GM18505 (cell line): ENCODE measurements around the gene POU2AF1.

Experiments
- ATAC-seq: cut with Tn5 transposase; IDR thresholded peaks from one replicate; pipeline ENCODE4 v1.9.1; 2021; ENCODE audit not compliant: unreplicated experiment
- POLR2A ChIP-seq: IDR thresholded peaks from 4 replicates; pipeline ENCODE4 v1.6.1; 2011; ENCODE audit warnings: borderline replicate concordance; ENCODE audit not compliant: insufficient read depth, insufficient read length; ENCODE audit errors: extremely low read depth

POU2AF1 gene

DNA sequence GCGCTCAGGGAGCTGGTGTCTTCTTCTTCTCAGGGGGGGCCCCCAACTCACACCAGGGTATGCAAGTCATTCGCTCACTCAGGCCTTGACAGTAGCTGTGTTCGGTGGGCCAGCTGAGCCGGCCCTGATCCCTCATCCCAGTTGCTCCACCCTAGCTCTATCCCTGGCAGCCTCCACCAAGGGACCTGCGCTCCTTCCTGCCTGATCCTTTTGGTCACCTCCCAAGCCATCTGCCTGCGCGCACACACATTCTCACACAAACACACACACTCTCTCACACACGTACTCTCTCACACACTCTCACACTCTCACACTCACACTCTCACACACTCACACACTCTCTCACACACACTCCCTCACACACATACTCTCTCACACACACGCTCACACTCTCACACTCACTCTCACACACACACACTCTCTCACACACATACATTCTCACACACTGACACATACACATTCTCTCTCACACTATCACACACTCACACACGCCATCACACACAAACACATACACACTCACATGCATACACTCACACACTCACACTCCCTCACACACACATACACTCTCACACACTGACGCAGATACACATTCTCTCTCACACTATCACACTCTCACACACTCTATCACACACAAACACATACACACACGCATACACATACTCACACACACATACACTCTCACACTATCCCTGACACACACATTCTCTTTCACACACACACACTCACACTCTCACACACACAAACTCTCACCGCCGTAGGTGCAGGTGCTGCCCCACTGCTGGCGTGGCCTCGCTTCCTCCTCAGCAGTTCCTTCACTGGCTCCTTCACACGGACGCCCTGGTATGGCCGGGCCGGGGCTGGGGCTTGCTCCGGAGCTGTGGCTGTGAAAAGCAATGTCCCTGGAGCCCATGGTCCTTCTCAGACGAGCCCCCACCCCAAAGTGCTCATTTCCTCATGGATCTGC, 20.8 kb downstream of the POU2AF1 start:
- TF ChIP-seq POLR2A, result peak; percentile 47
- no peak for ATAC-seq

DNA sequence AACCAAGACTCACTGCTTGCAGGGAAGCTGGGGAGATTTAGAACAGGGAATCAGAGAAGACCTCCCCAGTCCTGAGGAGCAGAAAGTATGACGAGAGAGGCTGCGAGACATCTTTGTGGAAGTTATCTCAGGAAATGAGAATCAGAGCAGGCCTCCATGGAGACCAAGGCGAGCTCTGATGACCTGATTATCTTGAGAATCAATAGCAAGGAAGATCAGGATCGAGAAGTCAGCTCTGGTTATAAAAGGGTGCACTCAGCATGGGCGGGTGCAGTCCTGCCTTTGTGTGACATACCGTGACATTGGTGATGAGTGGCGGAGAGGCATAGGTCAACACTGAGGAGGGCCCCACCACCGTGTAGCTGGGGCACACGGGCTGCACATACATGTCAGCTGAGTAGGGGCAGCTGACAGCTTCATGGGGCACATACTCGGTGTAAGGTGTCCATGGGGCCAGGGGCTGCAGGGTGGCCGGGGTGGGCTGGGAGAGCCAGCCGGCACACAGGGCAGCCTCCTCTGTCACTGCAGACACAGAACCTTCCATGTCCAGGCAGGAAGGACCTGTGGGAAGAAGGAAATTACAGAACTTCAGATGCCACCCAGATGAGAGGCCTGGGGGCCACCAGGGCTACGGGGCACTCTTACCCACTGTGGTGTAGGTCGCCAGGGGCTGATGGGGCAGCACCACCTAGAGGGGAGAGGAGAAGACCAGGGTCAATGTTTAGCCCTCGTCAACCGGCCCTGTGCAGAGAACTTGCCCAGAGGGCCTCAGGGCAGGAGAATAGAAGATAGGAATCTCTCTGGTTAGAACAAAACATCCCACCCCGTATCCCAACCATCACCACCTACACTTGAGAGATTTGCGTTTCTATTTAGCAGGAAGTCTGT, 21.7 kb downstream of the POU2AF1 start:
- TF ChIP-seq POLR2A, result no peak
- no peak for ATAC-seq

DNA sequence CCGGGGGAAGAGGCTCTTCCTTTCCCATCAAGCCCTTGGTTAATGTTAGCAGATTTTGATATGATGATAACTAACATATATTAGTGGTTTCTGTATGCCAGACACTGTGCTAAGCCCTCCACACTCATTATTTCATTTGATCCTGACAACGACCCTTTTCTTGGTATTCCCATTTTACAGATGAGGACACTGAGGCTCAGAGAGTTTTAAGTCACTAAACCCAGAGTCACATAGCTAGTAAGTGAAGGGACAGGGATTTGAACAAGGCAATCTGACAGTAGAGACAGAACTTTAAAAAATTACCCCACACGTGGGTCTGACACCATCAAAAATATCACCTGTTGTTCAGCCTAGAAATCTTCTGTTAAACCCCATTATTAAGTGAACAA, 22.4 kb downstream of the POU2AF1 start:
- ATAC-seq, result no peak
- TF ChIP-seq POLR2A, result no peak

DNA sequence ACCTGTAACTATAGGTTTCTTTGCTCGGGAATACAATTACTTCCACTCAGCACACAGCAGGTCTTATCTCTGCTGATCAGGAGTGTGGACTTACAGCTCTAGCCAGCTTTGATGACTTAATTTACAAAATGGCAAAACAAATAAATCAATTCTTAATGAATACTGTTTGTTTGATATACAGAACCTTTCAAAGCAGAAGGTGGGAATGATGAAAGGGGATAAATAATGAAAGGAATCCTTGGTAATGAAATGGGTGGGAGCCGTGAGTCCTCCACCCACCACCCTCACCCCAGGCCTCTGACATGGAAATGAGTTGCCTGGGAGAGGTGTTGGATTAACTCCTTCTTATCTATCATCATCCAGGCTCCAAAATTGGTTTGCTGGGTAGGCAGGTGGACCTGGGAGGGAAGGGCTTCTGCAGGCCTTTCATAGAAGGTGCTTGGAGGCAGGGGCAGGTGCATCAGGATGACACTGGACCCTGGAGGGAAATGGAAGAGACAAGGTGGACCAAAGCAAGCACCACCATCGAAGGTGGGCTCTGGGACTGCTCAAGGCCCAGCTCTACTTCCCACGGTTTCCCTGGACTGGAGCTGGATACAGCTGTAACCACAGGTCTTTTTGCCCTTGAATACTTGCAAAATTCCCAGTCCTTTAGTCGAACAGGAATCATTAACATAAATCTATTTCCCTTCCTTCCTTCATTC, 23.0 kb downstream of the POU2AF1 start:
- ATAC-seq, result no peak
- peak; percentile 26 for TF ChIP-seq POLR2A

DNA sequence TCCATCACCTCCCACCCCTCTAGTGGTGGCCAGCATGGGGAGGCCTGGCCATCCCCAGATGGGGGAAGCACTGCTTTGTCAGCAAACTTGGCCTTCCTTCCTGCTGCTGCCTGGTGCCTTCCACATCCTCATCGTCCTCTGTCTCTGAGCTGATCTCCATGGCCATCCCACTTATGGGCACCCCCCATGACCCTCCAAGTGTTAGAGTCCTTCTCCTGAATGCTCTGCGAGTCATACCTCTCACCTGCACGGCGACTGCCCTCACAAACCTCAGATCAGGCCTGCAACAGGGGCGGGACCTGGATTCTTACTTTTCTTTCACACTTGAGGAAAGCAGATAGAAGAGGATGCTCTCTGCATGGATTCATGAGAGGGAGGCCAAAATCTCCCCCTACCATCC, 24.0 kb downstream of the POU2AF1 start:
- ATAC-seq, result no peak

DNA sequence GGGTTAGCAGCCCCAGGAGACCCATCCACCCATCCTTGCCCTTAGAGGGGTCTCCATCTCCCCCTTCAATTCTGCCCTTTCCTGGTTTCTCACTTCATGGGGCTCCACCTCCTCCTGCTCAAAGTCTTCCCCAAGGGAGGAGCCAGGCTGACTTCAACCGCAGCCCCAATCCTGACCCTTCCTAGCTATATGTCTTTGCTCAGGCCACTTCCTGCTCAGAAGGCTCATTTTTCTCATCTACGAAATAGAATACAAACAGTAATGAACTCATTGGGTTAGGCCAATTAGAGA, 24.5 kb downstream of the POU2AF1 start:
- TF ChIP-seq POLR2A, result no peak
- no peak for ATAC-seq

More for the DNA sequence above, 24.0 kb downstream of the POU2AF1 start:
- TF ChIP-seq POLR2A, result no peak

DNA sequence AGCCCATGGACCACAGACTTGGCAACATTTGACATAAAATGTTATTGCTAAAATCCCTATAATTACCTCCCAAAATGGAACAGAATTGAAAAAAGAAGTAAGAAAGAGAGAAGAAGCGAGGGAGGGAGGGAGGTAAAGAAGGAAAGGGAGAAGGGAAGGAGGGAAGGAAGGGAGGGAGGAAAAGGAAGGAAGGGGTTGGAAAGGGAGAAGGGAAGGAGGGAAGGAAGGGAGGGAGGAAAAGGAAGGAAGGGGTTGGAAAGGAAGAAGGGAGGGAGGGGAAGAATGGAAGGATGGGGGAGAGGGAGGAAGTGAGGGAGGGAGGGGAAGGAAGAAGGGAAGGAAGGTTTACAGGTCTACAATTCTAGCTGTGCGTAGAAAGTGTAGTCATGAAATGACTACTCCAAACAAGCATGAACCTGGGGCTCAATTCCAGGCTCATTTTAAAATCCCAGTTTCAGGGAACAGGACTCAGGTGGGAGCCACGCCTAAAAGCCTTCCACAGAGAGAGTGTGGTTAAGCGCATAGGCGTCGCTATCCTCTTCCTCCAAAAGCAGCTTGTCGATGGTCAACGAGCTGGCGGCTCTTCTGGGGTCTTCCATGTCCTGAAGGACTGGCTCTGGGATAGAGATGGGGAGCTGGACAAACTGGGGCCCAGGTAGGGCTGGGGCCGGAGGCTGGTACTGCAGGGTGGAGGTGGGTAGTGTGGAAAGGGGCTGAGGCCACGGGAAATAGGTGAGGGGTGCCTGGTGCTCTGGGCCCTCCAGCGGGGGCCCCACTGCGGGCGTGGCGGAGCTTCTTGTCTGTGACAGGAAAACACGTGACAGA, 25.1 kb downstream of the POU2AF1 start:
- peak; percentile 18 for TF ChIP-seq POLR2A
- ATAC-seq, result no peak

DNA sequence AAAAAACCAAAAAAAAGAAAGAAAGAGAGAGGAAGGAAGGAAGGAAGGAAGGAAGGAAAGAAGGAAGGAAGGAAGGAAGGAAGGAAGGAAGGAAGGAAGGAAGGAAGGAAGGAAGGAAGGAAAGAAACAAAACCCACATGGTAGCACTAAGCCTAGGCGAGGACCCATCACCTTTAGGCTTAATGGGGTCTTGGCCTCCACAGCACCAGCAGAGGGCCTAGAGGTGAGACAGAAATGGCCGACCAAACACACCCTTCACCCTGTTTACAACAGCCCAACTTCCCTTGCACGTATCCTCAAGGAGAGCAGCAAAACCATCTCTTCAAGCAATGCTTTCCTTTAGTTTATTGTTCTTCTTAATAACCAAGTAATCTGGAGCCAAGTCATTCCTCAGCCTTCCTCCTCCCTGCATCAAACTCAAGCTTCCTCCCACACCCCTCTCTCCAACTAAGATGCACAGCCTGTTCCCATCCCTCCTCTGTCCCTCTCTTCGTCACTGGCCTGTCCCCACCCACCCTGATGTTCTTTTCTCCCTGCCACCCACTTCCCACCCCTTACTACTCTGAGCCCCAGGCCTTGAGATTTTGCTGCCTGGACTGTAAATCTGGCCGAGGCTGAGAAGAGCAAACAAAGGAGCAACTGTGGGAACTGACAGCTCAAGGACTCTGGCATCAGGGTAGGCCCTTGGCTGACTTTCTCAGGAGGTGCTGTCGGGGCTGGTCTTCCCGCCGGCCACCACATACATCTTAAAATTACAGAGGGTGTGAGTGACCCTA, 26.0 kb downstream of the POU2AF1 start:
- TF ChIP-seq POLR2A, result peak; percentile 34
- ATAC-seq, result no peak

DNA sequence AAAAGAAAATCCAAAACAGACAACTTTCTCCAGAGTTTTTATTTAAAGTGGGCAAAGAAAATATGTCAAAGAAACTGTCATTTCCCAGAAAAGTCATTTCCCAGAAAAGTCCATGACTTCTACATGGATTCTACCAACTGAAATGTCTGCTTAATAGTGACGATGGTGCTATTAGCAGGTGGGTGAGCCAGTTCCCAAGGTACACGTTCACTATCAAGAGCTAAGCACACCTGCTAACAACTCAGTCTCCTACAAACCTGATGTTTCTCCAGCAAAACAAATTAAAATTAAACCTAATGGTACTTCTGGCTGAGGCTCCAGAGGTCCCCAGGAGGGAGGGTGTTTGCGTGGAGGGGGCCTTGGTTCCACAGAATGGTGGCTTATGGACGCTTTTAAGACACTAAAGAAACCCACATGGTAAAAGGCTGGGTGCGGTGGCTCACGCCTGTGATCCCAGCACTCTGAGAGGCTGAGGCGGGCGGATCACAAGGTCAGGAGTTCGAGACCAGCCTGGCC, 26.8 kb downstream of the POU2AF1 start:
- no peak for TF ChIP-seq POLR2A
- no peak for ATAC-seq

DNA sequence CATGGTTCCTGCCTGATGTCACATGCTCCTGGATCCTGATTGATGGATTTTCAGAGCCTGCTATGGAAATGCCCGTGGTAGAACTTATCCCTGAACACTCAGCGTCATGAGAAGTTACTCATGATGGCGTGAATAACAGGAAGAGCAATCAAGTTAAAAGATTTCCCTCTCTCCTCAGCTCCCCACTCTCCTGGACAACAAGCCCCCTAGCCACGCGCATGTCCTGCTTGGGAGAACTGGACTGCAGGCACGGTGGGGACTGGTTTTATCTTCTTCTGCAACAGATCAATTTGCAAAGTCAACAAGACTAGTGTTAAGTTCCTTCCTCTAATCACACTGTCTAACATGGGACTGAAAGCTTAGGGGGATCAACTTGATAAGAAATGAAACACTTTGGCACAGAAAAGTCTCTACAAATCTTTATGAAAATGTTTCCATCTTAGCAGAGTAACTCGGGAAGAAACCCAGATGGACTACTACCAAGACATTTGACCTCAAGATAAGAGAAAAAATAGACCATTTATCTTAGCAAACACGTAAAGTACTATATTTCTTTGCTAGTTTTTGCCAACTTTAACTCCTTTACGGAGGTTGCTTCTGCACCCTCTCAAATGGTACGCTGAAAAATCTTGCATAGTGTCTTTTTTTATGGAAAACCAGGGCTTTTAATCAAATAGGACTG, 27.6 kb downstream of the POU2AF1 start:
- TF ChIP-seq POLR2A, result peak; percentile 33
- ATAC-seq, result no peak

DNA sequence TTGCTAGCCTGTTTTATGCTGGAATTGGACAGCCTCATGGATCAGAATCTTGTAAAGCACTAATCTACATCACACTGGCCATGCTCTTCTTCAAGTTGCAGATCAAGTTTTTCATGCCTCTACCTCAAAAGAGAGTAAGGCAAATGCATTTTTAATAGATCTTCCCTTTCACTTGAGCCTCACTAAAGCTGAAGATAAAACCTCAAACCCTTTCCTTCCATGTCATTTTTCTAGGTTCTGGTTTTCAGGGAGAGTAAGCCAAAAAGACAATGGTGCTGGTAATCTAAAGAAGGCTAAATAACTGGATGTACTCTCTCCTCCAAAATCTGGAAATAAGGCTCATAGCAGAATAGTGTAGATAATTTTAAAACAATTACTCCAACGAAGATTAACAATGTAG, 28.3 kb downstream of the POU2AF1 start:
- ATAC-seq, result no peak
- TF ChIP-seq POLR2A, result no peak

DNA sequence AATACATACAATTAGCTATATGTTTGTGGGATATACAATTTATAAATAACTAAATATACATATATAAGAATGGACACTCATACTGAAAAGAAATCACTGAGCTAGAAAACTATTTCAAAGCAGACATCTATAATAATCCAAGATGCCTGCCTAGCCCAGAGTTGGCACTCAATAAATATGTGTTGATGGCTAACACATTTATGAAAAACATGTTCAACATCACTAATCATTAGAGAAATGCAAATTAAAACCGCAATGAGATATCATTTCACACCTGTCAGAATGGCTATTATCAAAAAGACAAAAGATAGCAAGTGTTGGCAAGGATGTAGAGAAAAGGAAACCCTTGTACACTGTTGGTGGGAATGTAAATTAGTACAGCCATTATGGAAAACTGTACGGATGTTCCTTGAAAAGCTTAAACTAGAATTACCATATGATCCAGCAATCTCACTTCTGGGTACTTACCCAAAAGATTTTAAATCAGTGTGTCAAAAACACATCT, 29.8 kb downstream of the POU2AF1 start:
- no peak for TF ChIP-seq POLR2A
- no peak for ATAC-seq

DNA sequence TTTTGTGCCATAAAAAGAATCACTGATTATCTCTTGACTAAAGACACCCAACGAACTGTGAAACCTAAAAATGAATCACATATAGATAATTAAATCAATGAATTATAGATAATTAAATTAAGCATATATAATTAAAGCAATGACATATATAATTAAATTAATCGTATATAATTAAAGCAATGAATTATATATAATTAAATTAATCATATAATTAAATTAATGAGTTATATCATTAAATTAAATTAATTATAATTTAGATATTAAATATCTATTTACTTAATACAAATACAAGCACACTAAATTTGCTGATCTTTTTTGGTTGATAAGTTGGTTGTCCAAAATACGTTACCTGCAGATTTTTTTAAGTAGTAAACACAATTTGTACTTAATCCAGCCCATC, 30.9 kb downstream of the POU2AF1 start:
- no peak for ATAC-seq
- TF ChIP-seq POLR2A, result no peak
